GM12873 (cell line): ENCODE data around the gene YARS1.

Experiments
- TF ChIP-seq, protein P1 (sequence below): IDR thresholded peaks from 2 replicates; pipeline ENCODE4 v1.5.1; 2012; ENCODE audit warnings: low read depth, mild to moderate bottlenecking, moderate library complexity, low read length, control low read depth; ENCODE audit not compliant: insufficient read depth; ENCODE audit errors: missing control alignments

Gene YARS1

DNA sequence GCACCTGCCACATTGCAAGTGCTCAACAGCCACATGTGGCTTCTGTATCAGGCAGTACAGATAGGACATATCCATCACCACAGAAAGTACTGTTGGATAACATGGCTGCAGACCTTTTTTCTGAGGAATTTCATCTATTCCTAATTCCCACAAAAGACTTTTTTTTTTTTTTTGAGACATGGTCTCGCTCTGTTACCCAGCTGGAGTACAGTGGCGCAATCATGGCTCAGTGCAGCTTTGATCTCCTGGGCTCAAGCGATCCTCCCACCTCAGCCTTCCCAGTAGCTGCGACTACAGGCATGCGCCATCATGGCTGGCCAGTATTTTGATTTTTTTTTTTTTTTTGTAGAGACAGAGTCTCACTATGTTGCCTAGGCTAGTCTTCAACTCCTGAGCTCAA, 33.3 kb downstream of the YARS1 start:
- TF ChIP-seq, protein P1, sequence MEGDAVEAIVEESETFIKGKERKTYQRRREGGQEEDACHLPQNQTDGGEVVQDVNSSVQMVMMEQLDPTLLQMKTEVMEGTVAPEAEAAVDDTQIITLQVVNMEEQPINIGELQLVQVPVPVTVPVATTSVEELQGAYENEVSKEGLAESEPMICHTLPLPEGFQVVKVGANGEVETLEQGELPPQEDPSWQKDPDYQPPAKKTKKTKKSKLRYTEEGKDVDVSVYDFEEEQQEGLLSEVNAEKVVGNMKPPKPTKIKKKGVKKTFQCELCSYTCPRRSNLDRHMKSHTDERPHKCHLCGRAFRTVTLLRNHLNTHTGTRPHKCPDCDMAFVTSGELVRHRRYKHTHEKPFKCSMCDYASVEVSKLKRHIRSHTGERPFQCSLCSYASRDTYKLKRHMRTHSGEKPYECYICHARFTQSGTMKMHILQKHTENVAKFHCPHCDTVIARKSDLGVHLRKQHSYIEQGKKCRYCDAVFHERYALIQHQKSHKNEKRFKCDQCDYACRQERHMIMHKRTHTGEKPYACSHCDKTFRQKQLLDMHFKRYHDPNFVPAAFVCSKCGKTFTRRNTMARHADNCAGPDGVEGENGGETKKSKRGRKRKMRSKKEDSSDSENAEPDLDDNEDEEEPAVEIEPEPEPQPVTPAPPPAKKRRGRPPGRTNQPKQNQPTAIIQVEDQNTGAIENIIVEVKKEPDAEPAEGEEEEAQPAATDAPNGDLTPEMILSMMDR, result no peak

DNA sequence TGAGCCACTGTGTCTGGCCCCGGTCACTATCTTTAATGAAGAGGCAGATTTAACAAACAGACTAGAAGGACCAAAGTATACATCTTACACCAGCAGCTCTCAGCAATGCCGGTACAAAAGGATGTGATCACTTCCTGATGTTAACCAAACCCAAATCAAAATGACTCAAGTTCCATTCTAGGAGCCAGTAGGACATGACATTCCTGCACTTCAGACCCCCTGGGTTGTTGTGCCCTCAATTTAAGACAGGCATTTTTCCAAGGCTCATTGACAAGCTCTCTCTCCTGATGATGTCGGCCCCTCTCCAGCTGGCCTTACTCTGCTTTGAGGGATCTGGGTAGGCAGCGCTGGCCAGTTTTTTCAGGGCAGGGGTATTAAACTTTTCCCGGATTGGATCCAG, 35.1 kb downstream of the YARS1 start:
- TF ChIP-seq, protein P1, result no peak

DNA sequence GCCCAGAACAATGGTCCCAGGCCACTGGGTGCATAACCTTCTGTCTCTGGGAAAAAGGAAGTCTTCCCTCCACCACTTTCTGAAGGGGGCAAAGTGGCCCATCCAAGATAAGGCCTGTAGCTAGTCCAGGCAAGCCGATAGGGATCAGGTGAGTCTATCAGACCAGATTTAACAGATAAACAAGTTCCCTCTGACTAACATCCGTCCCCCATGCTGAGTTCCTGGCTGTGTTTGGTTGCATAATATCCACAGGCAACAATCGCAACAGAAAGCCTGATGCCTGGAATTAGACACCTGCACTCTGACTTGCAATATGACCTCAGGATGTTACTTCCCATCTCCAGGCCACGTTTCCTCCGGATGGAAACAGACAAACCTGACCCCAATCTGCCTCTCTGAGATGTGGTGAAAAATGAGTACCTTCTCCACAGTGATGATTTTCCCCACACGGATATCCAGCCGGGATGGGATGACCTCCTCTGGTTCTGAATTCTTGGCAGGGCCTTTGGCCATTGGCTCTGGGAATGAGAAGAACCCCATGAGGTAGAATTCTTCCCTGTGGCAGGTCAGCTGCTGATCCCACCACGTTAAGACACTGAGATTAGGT, 36.4 kb downstream of the YARS1 start:
- TF ChIP-seq, protein P1, result no peak

DNA sequence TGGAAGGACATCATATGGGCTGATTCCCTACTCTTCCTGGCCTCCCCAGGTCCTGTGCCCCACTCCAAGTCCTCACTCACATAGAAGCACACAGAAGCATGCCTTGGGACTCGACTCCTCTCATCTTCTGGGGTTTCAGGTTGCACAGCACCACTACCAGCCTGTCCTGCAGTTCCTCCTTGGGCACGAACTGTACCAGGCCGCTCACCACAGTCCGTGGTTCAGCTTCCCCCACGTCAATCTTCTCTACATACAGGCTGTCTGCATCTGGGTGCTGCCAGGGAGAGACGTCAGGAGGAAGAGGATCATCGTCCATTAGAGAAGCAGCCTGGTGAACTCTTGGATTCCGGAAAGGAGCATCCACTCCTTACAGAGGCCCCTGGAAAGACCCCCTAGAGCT, 37.2 kb downstream of the YARS1 start:
- TF ChIP-seq, protein P1, result no peak

DNA sequence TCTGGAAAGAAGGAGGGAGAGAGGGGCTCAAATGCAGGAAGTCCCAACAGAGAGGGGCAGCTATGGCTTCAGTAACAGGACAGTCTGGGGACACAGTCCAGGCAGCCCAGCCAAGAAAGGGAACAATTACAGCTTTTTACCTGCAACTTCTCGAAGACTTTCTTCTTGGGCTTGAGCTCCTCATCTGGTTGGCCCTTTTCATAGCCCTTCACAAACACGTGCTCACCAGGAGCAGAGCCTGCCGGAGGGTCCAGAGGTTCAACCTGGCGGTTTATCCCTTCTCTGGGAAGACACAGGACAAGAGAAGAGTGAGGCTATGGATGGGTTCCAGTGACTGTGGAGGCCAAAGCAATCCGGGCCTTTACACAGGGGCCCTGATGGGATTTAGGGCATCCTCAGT, 37.9 kb downstream of the YARS1 start:
- TF ChIP-seq, protein P1, result no peak

DNA sequence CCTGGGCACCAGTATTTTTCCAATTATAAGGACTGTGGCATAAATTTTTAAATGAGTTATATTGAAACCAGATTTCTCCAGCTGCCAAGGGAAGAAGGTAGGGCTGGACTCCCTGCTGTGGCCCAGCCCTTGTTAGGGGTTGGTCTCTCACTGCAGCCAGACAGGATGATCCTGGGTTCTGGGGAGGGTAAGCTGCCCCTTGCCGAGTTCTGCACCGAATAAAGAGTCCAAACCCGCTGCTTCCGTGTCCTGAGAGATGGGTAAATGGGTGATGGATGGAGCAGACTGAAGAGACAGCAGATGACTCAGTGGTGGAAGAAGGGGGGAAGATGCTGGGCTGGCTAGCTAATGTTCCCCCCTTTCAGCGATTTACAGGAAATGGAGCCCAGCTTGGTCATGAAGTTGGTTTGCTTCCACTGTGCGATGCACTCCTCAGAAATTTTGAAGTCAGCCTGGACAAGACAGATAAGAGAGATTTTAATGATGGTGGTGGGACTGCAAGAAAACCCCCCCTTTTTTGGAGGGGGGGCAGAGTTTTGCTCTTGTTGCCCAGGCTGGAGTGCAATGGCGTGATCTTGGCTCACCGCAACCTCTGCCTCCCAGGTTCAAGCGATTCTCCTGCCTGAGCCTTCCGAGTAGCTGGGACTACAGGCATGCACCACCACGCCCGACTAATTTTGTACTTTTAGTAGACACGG, 41.4 kb downstream of the YARS1 start:
- TF ChIP-seq, protein P1, result no peak

DNA sequence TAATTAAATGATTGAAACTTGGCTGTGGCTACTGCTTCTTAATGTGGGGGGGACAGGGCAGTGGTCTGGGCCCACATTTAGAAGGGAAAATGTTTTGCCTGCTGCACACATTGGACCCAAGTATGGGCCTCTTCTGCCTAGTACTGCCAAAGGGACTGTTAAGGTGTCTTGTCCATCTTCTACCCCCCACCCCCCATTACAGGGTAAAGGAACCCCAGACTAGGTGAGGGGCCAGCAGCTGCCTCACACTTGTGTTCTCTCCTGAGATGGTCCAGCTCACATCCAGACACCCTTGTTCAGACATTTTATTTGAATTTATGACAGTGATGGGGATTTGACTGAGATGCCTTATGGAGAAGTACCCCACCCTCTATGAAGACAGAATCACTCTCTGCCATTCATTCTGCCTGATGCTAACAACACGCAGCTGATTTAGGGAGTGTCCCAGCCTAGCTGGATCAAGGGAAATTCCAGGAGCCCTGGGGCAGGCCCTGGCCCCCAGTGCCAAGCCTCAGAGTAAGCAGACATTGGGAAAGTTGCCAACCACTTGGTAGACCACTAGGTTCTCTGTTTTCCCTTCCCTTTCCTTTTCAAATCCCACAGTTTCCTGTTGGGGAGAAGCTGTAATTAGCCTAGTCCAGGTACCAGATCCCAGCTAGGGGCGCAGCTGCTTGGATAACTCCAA, 42.1 kb downstream of the YARS1 start:
- TF ChIP-seq, protein P1, result no peak
